ENCODE results near the gene TRAF5.

- TF ChIP-seq YY1 (IDR thresholded peaks at IDR 0.05; ENCODE audit: insufficient read depth, insufficient read length) (no peak), ZNF274 (IDR thresholded peaks at IDR 0.05; ENCODE audit: low read depth, low read length) (no peak)
Measured at GRCh38 chr1:211333906-211334305, 7.3 kb downstream of the TRAF5 start.

All from NT2/D1 (cell line).